Activated CD4-positive, alpha-beta T cell treated with anti-CD3 and anti-CD28 coated beads, Interleukin-2, Interleukin-6, amounts not matched to agents 100 ng/mL and 50 ng/mL, durations not matched to agents 16 hours and 8 hours (primary cell): ENCODE results near the gene TAS1R3.
A peak's percentile ranks its signal among the peaks of the same experiment; 100 is the strongest.

Experiments used
- DNase-seq: peaks from one replicate; pipeline ENCODE4 v3.0.0-alpha.2; 2020

Gene TAS1R3

DNA sequence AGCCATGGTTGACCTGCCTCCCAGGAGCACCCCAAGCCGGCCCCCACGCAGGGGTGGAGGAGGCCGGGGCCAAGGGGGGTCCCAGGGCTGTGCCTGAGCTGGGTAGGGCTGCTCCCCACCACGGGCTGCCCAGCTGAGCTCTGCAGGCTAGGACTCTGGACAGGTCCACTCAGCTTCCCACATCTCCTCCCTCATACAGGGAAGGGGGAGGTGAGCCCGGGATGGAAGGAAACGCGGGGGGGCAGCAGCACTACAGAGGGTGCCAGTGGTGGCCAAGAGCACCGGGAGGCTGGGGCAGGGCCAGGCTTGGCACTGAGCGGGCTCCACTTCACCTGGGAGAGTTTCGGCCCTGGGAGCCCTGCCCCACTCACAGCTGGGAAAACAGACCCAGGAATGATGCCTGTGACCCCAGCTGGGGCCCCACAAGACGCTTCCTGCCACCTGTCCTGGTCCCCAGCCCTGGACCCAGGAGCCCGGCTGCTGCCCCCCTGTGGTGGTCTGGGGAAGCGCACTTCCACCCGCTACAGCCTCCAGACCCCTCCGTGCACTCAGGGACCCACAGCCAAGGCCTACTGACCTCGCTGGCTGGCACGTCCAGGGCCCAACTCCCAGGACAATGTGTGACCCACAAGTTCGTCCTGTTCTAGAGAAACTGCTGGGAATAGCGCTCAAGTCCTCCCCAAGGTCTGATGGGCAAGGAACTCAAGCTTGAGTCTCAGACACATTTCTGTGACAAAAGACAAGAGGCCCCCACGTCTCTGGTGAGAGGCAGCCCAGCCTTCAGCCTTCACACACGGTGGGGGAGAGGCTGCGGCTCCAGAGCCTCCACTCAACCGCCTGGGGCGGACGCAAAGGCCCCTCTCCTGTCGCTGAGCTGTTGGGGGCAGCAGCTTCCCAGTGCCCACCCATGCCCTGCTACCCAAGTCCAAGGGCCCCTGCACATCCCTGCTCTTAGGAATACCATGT, 40.9 kb downstream of the TAS1R3 start:
- DNase-seq: peak; percentile 86

DNA sequence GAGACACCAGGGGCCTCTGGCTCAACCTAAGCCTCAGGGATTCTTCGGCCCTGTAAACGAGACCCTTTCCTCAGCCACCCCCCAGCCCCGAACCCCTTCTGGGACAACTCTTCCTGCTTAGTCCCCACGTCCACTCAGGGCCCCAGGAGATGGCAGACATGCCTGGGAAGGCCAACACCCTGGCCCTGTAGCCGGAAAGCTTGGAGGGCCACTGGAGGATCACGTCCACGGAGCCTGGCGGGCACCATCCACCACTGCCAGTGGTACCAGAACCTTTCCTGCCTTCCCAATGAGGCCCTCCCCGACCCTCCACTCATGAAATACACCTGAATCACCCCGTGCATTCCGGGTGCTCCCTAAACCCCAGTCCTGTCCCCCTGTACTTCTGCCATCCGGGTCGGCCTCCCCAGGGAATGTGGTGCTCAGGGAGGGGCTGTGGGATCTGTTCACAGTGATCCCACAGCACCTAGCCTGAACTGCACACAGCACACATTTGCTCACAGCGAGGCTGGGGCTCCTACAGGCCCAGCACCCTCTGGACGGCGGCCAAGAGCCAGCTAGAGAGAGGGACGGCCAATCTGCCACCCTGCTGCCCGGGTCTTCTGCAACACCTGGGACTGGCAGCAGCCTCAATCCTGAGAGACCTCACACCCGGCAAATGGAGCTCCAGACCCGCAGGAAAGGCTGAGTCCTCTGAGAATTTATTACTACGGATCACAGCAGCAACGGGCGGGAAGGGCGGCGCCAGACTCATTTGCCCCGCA, 42.2 kb downstream of the TAS1R3 start:
- no peak for DNase-seq

DNA sequence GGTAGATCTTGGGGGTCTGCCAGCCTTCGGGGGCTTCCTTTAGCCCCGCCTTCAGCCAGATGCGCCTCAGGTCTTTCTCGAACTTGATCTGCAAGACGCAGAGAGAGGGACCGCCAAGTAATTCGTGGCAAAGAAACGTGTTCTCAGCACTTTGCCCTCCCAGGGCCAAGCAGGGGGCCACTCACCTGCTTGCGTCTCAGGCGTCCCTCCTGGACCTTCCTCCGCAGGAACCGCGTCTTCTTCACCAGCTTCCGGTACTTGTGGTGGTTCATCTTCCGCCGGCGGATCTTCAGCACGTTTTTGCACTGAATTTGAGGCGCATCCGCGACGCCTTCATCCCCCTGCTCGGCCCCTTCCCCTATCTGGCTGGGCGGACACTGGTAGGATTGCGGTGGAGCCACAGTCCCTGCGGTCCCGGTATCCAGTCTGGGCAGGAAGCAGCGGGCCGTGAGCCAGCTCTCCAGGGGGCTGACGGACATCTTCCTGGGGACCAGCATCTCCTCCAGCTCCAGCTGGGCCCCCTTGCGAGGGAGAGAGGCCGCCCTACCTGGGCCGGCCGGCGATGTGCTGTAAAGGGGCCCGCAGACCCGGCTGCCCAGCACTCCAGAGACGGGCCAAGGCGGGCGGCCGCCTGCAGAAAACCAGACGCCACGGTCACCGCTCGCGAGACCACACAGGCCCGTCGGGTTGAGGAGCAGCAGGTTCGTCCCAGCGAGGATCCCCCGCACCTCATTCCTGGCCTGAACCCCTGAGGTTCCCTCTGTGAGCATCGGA, 42.9 kb downstream of the TAS1R3 start:
- no peak for DNase-seq

DNA sequence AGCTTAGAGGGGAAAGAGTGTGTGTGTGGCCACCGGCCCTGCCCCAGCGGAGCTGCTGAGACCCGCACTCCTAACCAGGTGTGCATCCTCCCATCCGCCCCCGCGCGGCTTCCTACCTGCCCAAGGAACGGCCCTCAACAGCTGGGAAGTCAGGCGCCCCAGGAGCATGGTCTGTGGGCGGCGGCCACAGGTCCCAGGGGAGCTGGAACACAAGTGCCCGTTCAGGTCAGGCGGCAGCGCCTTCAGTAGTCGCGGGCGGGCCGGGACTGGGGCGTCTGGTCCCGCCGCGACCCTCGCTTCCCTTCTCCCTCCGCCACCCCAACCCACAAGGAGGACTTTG, 43.5 kb downstream of the TAS1R3 start:
- DNase-seq: no peak

DNA sequence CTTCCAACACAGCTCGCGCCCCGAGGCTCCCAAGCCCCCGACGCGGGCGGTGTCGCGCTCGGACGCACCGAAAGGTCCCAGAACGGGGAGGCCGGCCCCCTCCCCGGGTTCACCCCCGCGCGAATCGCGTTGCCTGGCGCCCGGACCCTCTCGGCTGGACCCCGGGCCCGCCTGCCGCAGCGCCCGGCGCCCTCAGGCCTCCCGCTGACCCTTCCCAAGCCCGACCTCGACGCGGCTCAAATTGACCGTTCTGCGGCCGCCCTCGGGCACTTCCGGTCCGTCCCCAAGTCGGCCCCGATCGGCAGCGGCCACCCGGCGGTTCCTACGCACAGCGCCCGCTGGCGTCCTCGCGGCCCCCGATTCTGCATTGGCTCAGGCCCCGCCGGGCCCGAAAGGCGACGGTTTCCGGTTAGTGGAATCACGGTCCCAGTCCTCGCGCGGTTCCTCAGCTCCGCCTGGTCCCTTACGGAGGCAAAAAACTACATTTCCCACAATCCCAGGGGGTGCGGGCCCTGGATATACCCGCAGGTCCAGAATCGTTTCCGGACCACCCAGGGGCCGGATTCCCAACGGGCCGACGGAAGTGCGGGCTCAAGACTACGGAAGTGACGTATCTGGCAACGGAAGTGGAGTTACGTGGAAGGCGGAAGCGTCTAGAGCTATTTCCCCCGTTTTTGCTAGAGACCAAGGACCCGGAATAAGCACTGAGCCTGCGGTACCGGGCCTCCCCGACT, 44.0 kb downstream of the TAS1R3 start, which contains the start of gene AURKAIP1:
AURKAIP1 (minus strand) TSS at position 279 of the 734 bp plus-strand sequence. CDS start 451 bp downstream, outside the sequence.
- peak; percentile 99 for DNase-seq

DNA sequence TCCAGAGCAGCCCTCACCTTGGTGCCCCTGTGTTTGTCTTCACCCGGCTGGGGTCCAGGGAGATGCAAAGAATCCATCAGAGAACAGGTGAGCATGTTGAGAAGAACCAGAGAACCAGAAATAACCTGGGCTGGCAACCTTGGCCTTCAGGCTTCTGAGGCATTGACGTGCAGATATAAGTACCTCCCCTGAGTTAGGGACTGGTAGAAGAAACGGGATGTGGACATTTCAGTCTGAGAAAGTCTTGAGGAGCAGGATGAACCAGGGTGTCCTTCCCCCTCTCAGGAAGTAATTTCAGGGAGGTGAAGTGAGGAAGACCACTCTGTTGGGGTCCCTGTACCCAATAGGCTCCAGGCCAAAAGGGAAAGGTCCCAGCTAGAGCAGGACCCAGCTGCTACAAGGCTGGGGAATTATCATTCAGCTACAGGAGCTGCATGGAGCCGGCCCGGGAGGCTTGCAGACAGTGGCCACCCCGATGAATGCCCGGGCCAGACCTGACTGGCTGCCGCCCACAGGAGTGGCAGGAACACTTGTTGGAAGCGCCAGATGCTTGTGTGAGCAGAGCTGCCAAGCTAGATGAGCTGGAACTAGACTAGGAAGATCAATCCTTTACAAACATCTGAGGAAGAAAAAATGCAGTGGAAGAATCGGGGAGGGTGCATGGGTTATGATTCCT, 45.6 kb downstream of the TAS1R3 start:
- DNase-seq: no peak

DNA sequence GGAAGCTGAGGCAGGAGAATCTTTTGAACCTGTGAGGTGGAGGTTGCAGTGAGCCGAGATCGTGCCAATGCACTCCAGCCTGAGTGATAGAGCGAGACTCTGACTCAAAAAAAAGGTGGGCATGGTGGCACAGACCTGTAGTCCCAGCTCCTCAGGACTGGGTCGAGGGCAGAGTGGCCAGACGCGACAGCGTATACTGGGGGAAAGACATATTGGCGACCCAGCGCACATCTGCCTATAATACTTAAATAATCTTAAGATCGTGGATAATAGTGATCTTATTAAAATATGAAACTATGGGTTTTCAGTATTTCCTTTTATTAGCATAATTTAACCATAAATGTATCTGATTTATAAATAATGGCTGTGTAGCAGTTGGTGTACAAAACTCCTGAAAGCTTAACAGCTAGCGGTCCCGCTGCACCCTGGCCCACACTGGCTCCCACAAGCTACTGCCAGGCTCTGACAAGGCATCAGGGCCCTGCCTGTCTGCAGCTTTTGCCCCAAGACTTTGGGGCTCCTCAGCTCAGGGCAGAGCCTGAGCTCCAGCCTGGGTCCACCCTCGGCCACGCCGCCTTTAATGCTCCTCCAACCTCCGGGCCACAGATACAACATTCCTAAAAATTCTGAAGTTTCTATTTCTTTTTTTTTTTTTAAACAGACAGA, 46.6 kb downstream of the TAS1R3 start:
- no peak for DNase-seq

DNA sequence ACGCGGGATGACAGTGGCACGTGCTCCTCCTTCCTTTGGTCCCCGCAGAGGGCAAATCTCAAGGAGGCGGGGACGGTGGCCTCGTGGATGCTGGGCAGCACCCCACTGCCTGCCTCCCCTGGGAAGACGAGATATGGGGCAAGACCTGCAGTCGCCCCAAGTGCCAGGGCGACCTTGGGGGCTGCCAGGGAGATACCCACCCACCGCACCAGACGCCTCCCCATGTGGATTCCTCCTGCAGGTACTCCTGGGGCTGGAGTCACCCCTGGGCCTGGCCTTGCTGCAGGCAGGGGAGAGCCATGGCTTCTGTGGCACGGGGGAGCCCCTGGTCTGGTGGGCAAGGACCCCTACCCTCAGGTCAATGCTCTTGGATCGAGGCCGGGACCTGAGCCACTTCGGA, 49.8 kb downstream of the TAS1R3 start:
- DNase-seq: no peak

DNA sequence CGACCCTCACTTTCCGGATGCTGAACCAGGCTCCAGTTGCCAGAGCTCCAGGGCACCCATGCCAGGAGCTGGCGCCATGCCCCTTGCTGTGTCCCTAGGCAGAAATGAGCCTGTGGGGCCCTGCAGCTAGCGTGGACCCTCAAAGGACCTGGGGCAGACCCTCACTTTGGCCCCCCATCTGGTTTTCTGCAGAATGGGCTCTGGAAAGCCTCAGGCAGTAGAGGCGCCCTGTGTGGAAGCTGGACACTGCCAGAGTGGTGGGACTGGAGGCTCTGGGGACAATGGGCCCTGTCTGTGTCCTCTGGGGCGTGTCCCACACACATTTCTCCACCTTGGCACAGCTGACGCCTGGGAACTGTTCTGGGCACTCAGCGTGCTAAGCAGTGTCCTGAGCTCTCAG, 50.2 kb downstream of the TAS1R3 start:
- no peak for DNase-seq
